HEK293T (cell line): Measurements from ENCODE around the gene SETBP1.

ENCODE experiments used
- BHLHE40 ChIP-seq: fragments of 450-650 bp; IDR thresholded peaks from 2 replicates; pipeline ENCODE4 v1.6.1; 2016; ENCODE audit warnings: mild to moderate bottlenecking, moderate library complexity, borderline replicate concordance
- CTBP1 ChIP-seq: fragments of 450-650 bp; IDR thresholded peaks from 2 replicates; pipeline ENCODE4 v1.6.1; 2016; ENCODE audit warnings: borderline replicate concordance
- ELF4 ChIP-seq: fragments of 450-650 bp; IDR thresholded peaks from 2 replicates; pipeline ENCODE4 v1.6.1; 2017; ENCODE audit warnings: antibody characterized with exemption
- FOXA1 ChIP-seq: fragments of 450-650 bp; IDR thresholded peaks from 2 replicates; pipeline ENCODE4 v1.6.1; 2016; ENCODE audit warnings: mild to moderate bottlenecking
- FOXM1 ChIP-seq: fragments of 450-650 bp; IDR thresholded peaks from 2 replicates; pipeline ENCODE4 v1.6.1; 2017; ENCODE audit warnings: mild to moderate bottlenecking, borderline replicate concordance
- HDGF ChIP-seq: fragments of 450-650 bp; IDR thresholded peaks from 2 replicates; pipeline ENCODE4 v1.6.1; 2017; ENCODE audit warnings: antibody characterized with exemption, borderline replicate concordance
- L3MBTL2 ChIP-seq: fragments of 450-650 bp; conservative IDR thresholded peaks from 2 replicates; pipeline ENCODE4 v1.6.1; 2016; ENCODE audit warnings: mild to moderate bottlenecking
- LEF1 ChIP-seq: fragments of 450-650 bp; IDR thresholded peaks from 2 replicates; pipeline ENCODE4 v1.6.1; 2017; ENCODE audit warnings: mild to moderate bottlenecking, borderline replicate concordance
- ZNF384 ChIP-seq: fragments of 450-650 bp; IDR thresholded peaks from 2 replicates; pipeline ENCODE4 v1.6.1; 2016

GRCh38 chr18:44815108-44815507 is 134.4 kb downstream of the SETBP1 start:
- TF ChIP-seq FOXA1, result no peak
- TF ChIP-seq LEF1, result no peak
- TF ChIP-seq ZNF384, result no peak
- no peak for TF ChIP-seq L3MBTL2
- TF ChIP-seq BHLHE40, result no peak
- no peak for TF ChIP-seq FOXM1
- TF ChIP-seq ELF4, result no peak
- TF ChIP-seq HDGF, result no peak
- no peak for TF ChIP-seq CTBP1
